ENCODE results near the gene PADI1.

PADI1 gene

DNA sequence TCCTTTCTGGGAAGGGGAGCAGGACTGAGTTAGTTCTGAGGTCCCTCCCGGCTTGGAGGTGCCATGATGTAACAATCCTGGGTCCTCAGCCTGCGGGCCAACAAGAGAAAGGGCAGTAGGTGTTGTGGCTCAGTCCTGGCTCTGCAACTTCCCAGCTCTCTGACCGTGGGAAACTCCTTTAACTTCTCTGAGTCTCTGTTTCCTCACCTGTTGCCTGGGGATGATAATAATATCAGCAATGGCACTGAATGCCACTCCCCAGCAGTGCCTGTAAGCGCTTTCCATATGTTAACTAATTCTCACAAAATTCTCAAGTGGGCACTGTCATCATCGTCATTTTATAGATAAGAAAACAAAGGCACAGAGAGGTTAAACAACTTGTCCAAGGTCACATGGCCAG is 46.3 kb downstream of the PADI1 start:
- Histone ChIP-seq H3K27me3 (replicated peaks; ENCODE audit: control insufficient read depth, insufficient read depth, low read length) (no peaks in the 10 kb centered on the region; the same call in 1 of the 2 replicates), H3K36me3 (ENCODE audit: control insufficient read depth, insufficient read depth, low read length) (no peaks in the 10 kb centered on the region), H3K4me3 (replicated peaks; ENCODE audit: low read depth, low read length) (no peak overlapping the region)
- TF ChIP-seq CTCF (IDR thresholded peaks at IDR 0.05; ENCODE audit: insufficient read depth, low read length, poor library complexity, severe bottlenecking): no peak
- no peak for DNase-seq (ENCODE audit: extremely low read depth, insufficient read length)

GRCh38 chr1:17251701-17252376 is 46.9 kb downstream of the PADI1 start:
- no peak for TF ChIP-seq CTCF (IDR thresholded peaks at IDR 0.05; ENCODE audit: insufficient read depth, low read length, poor library complexity, severe bottlenecking)
- Histone ChIP-seq H3K27me3 (replicated peaks; ENCODE audit: control insufficient read depth, insufficient read depth, low read length) (no peaks in the 10 kb centered on the region; the same call in 1 of the 2 replicates), H3K4me3 (replicated peaks; ENCODE audit: low read depth, low read length) (no peak overlapping the region), H3K36me3 (ENCODE audit: control insufficient read depth, insufficient read depth, low read length) (no peaks in the 10 kb centered on the region)
- no peak for DNase-seq (ENCODE audit: extremely low read depth, insufficient read length)

- Histone ChIP-seq H3K36me3 (ENCODE audit: control insufficient read depth, insufficient read depth, low read length) (no peaks in the 10 kb centered on the region), H3K4me3 (replicated peaks; ENCODE audit: low read depth, low read length) (no peak overlapping the region), H3K27me3 (replicated peaks; ENCODE audit: control insufficient read depth, insufficient read depth, low read length) (no peaks in the 10 kb centered on the region; the same call in 1 of the 2 replicates)
- DNase-seq (ENCODE audit: extremely low read depth, insufficient read length): no peak
- no peak for TF ChIP-seq CTCF (IDR thresholded peaks at IDR 0.05; ENCODE audit: insufficient read depth, low read length, poor library complexity, severe bottlenecking)
Observed at GRCh38 chr1:17255336-17255735, 50.4 kb downstream of the PADI1 start.

GRCh38 chr1:17258116-17258757 is 53.3 kb downstream of the PADI1 start:
- H3K27me3 ChIP-seq (replicated peaks; ENCODE audit: control insufficient read depth, insufficient read depth, low read length): no peaks in the 10 kb centered on the region
- TF ChIP-seq CTCF (IDR thresholded peaks at IDR 0.05; ENCODE audit: insufficient read depth, low read length, poor library complexity, severe bottlenecking): no peak
- DNase-seq (ENCODE audit: extremely low read depth, insufficient read length): no peak
- H3K4me3 ChIP-seq (replicated peaks; ENCODE audit: low read depth, low read length): no peak overlapping the region
- no peaks in the 10 kb centered on the region for H3K36me3 ChIP-seq (ENCODE audit: control insufficient read depth, insufficient read depth, low read length)

DNA sequence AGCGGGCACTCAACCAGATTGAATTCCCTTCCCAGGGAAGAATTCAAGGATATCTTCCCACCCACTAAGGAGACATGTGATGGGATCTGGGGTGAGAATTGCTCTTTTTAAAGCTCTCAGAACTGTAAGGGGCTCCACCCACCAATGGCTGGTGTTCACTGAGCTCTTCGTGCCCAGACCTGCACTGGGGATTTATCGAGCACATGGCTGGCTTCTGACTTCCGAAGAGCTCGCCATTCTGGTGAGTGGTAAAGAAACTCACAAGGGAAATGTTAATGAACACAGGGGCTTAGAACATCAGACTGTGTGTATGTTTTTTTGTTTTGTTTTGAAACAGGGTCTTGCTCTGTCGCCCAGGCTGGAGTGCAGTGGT is 53.8 kb downstream of the PADI1 start:
- no peaks in the 10 kb centered on the region for H3K27me3 ChIP-seq (replicated peaks; ENCODE audit: control insufficient read depth, insufficient read depth, low read length)
- no peaks in the 10 kb centered on the region for H3K36me3 ChIP-seq (ENCODE audit: control insufficient read depth, insufficient read depth, low read length)
- no peak overlapping the region for H3K4me3 ChIP-seq (replicated peaks; ENCODE audit: low read depth, low read length)
- DNase-seq (ENCODE audit: extremely low read depth, insufficient read length): no peak
- no peak for TF ChIP-seq CTCF (IDR thresholded peaks at IDR 0.05; ENCODE audit: insufficient read depth, low read length, poor library complexity, severe bottlenecking)
